DND-41 (cell line): Measurements from ENCODE around the gene PAN2.

ENCODE experiments used
- ATAC-seq: fragments of 200-7000 bp; cut with Tn5 transposase; 3 replicates; pipeline ENCODE4 v1.9.1; 2021; ENCODE audit warnings: low read depth; ENCODE audit not compliant: insufficient read depth
- DNase-seq: peaks from one replicate; pipeline ENCODE4 v3.0.0-alpha.2; 2020
- H2AFZ ChIP-seq: 2 replicates; pipeline ENCODE4 v1.6.0; 2012; ENCODE audit warnings: low read depth, low read length
- H3K27ac ChIP-seq: 2 replicates; pipeline ENCODE4 v1.5.1; 2012; ENCODE audit warnings: low read length, inconsistent platforms
- H3K27me3 ChIP-seq: fragments of 200-600 bp; sonication (generic); 2 replicates; pipeline ENCODE4 v1.6.0; 2012; ENCODE audit warnings: low read length, mild to moderate bottlenecking, inconsistent platforms; ENCODE audit not compliant: insufficient read depth, poor library complexity
- H3K36me3 ChIP-seq: 2 replicates; pipeline ENCODE4 v1.5.1; 2012; ENCODE audit warnings: low read length, inconsistent platforms; ENCODE audit not compliant: insufficient read depth
- H3K4me1 ChIP-seq: 2 replicates; pipeline ENCODE4 v1.5.1; 2012; ENCODE audit warnings: mild to moderate bottlenecking, low read length; ENCODE audit not compliant: insufficient read depth
- H3K4me2 ChIP-seq: 2 replicates; pipeline ENCODE4 v1.6.0; 2012; ENCODE audit warnings: mild to moderate bottlenecking, moderate library complexity, low read length, inconsistent platforms; ENCODE audit not compliant: insufficient read depth
- H3K4me3 ChIP-seq, 2 experiments: fragments of 200-600 bp in 1 of 2; shearing (Covaris generic) in 1 of 2; 2 replicates each; pipeline ENCODE4 v1.5.1; 2012 to 2016; ENCODE audit warnings: inconsistent platforms in 2 of 2, low read length in 2 of 2, mild to moderate bottlenecking in 2 of 2, low read depth in 1 of 2, moderate library complexity in 1 of 2
- H3K79me2 ChIP-seq: 2 replicates; pipeline ENCODE4 v1.6.0; 2012; ENCODE audit warnings: low read length, inconsistent platforms; ENCODE audit not compliant: insufficient read depth
- H3K9ac ChIP-seq: 2 replicates; pipeline ENCODE4 v1.6.0; 2012; ENCODE audit warnings: low read depth, mild to moderate bottlenecking, inconsistent platforms, low read length, moderate library complexity
- H3K9me3 ChIP-seq: 2 replicates; pipeline ENCODE4 v1.5.1; 2012; ENCODE audit warnings: low read length, moderate library complexity, mild to moderate bottlenecking, inconsistent platforms; ENCODE audit not compliant: insufficient read depth, severe bottlenecking
- H4K20me1 ChIP-seq: 2 replicates; pipeline ENCODE4 v1.6.0; 2012; ENCODE audit warnings: low read length; ENCODE audit not compliant: insufficient read depth
- CTCF ChIP-seq: IDR thresholded peaks from 2 replicates; pipeline ENCODE4 v1.5.1; 2012; ENCODE audit warnings: borderline replicate concordance, low read length, moderate library complexity, mild to moderate bottlenecking; ENCODE audit not compliant: poor library complexity, severe bottlenecking; ENCODE audit errors: extremely low read depth
- EZH2 ChIP-seq: IDR thresholded peaks from 3 replicates; pipeline ENCODE4 v1.6.1; 2012; ENCODE audit warnings: borderline replicate concordance, low read depth, mild to moderate bottlenecking, moderate library complexity, low read length, inconsistent platforms; ENCODE audit not compliant: severe bottlenecking

The PAN2 gene

GRCh38 chr12:56362130-56363059 is 28.6 kb upstream of the PAN2 start, which contains the start of gene APOF:
TSS of gene APOF (minus strand) at chr12:56362857. CDS start at chr12:56362745, 112 bp downstream.
- DNase-seq: no peak
- H3K4me1 ChIP-seq: peaks cover 27% of the 10 kb centered on the region
- H3K36me3 ChIP-seq: no peaks in the 10 kb centered on the region
- H2AFZ ChIP-seq: peak within 1 kb of the TSS; percentile 29; the same call in 1 of the 2 replicates
- no peak for TF ChIP-seq EZH2
- TF ChIP-seq CTCF: no peak
- no peaks in the 10 kb centered on the region for H3K9me3 ChIP-seq
- H3K27ac ChIP-seq: no peak within 1 kb of the TSS
- H4K20me1 ChIP-seq: no peaks in the 10 kb centered on the region
- no peaks in the 10 kb centered on the region for H3K27me3 ChIP-seq
- no peak within 1 kb of the TSS for H3K4me2 ChIP-seq
- H3K79me2 ChIP-seq: peaks cover 21% of the 10 kb centered on the region
- ATAC-seq: no peak
- H3K9ac ChIP-seq: no peak within 1 kb of the TSS
- H3K4me3 ChIP-seq: no peak within 1 kb of the TSS

GRCh38 chr12:56361487-56362129 is 27.8 kb upstream of the PAN2 start:
- Histone ChIP-seq H3K27me3 (no peaks in the 10 kb centered on the region), H4K20me1 (no peaks in the 10 kb centered on the region), H3K4me2 (peak overlapping the region; percentile 72), H3K9ac (no peak overlapping the region), H3K79me2 (peaks cover 21% of the 10 kb centered on the region), H3K36me3 (no peaks in the 10 kb centered on the region), H2AFZ (peak overlapping the region; percentile 29; the same call in 1 of the 2 replicates), H3K4me3 (no peak overlapping the region), H3K9me3 (no peaks in the 10 kb centered on the region), H3K4me1 (peaks cover 27% of the 10 kb centered on the region), H3K27ac (no peak overlapping the region)
- no peak for DNase-seq
- no peak for ATAC-seq
- TF ChIP-seq CTCF (no peak), EZH2 (no peak)

GRCh38 chr12:56359851-56360767 is 26.3 kb upstream of the PAN2 start, which contains the start of gene STAT2:
TSS of gene STAT2 (minus strand) at chr12:56360107. CDS start at chr12:56356571, 3,536 bp downstream.
- ATAC-seq: peak; percentile 94
- H2AFZ ChIP-seq: peak within 1 kb of the TSS; percentile 73

More at GRCh38 chr12:56359851-56360767, 26.3 kb upstream of the PAN2 start, which contains the start of gene STAT2:
- peak within 1 kb of the TSS; percentile 72 to 77 for H3K4me3 ChIP-seq
- H3K79me2 ChIP-seq: peaks cover 21% of the 10 kb centered on the region
- peak within 1 kb of the TSS; percentile 70 for H3K9ac ChIP-seq
- no peaks in the 10 kb centered on the region for H3K27me3 ChIP-seq
- peak within 1 kb of the TSS; percentile 82 for H3K4me2 ChIP-seq
- DNase-seq: peak; percentile 100
- H3K9me3 ChIP-seq: no peaks in the 10 kb centered on the region
- H4K20me1 ChIP-seq: no peaks in the 10 kb centered on the region
- TF ChIP-seq CTCF (no peak), EZH2 (no peak)
- peaks cover 27% of the 10 kb centered on the region for H3K4me1 ChIP-seq
- H3K36me3 ChIP-seq: peaks cover 13% of the 10 kb centered on the region
- peak within 1 kb of the TSS; percentile 77 for H3K27ac ChIP-seq
